ENCODE data around the gene DTX3. TPM values are rescaled to one million over a fixed set of nuclear protein-coding genes. Genes with fewer than 3 reads are reported as not detected.
"Not testable (repeated sequence)": the region's sequence is repeated elsewhere in the genome, so short reads cannot be mapped to it uniquely, and the experiment has no call there.

The DTX3 gene
- polyA plus RNA-seq, 1 donor, result 22.4 TPM

- no peak for DNase-seq (ENCODE audit: low read depth)
These were observed 2.2 kb downstream of the DTX3 start for GRCh38 chr12:57606821-57607220.

DNA sequence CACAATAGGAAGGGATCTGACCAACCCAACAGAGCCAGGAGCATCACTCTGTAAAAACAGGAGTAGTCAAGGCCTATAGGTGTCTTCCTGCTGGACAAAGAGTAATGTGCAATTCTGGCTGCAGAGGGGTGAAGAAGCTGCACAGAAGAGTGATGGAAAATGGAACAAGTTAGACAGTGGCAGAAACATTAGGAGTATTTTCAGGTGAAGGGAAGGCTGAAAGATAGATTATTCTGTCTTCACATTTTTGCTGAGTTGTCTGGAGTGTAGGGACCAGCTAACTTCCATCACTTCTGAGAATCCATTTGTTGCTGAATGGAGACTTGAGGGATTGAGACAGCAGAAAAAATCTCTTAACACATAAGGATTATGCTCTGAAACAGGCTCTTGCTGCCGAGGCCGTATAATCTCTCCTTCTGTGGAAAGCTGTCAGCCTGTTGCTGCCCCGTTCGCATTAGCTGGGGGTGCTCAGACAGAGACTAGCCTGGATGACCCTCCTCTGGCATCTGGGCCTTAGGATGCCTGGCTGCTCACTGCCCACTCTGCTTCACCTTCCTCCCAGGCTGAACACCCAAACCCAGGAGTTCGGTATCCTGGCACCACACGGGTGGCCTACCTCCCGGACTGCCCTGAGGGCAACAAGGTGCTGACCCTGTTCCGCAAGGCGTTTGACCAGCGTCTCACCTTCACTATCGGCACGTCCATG is 3.5 kb downstream of the DTX3 start:
- DNase-seq (ENCODE audit: low read depth), result no peak

DNA sequence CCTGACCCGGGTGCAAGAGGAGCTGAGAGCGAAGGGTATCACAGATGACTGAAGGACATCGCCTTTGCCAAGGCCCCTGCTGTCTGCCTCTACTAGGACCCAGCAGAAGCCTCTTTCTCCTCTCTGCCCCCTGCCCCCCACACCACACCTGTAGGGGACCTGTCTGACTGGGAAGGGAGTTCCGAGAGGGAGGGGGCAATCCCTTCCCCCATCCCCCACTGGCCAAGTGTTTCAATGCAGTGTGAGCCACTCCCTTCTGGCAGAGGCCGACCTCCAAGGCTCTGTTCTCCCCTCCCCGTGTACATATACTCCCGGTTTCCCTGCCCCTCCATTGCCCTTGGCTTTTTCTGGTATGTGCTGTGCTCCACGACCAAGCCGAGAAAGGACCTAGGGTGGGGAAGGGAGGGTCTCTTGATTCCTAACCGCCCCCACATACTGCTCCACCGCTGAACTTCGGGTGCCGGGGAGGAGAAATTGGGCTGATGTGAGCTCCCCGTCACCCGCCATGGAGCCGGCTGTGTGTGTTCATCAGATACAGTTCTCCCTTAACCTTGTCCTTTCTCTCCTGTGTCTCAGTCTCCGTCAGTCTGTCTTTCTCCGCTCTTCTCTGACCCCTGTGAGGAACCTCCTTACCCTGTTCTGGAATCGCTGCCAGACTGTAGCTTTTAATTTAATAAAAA is 4.6 kb downstream of the DTX3 start:
- DNase-seq (ENCODE audit: low read depth), result no peak

DNA sequence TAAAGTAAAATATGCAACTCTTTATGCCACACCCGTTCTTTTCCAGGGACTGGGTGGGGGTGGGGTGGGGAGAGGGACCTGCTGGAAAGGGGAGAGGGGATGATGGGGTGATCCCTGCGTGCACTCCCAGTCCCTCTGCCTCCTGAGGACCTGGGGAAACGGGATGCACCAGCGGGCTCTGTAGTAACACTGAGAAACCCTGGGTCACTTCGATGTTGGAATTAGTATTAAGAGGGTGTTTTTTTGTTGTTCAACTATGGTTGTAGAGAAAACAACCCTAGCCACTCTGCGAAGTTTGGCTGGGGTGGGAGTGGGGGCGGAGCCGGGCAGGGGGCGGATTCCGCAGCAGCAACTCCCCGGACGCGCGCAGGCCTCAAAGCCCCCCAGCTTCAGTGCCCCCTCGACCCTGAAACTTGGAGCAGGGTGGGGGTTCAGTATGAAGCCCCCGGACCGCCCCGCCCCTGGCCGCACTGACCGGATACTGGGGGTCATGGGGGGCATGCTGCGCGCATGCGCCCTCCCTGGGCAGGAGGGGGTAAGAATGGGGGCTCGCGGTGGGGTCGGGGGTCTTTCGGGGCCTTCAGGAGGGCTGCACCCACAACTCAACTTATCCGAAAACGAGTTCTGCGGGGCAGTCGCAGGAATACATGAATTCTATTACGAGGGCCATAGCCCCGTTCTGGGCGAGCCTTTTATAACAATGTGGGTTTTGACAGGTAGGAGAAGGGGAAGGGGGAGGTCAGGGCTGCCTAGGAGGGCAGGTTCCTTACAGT is 5.3 kb downstream of the DTX3 start:
- no peak for DNase-seq (ENCODE audit: low read depth)

DNA sequence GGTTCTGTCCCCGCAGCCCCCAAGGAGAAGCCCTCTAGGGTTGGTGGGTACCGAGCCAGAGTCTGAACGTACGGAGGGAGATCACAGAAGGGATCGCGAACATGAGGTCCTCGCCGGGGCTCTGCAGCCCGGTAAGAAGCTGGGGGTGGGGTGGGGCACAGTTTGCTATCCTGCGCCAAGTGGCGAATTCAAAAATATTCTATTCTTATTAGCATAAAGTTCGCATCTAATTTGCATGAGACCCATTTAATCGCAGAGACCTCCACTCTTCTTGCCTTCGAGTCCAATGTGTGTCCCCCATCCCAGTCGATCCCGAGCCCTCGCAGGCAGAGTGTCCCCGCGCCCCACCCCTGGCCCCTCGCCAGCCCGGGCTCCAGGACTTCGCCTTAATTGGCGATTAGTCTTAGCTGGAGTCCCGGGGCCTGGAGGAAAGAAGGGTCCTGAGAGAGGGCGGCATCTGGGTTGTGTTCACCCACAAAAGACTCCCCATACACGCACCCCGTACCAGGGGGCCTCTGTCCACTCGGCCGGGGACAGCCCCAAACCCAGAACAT is 6.0 kb downstream of the DTX3 start:
- no peak for DNase-seq (ENCODE audit: low read depth)

DNA sequence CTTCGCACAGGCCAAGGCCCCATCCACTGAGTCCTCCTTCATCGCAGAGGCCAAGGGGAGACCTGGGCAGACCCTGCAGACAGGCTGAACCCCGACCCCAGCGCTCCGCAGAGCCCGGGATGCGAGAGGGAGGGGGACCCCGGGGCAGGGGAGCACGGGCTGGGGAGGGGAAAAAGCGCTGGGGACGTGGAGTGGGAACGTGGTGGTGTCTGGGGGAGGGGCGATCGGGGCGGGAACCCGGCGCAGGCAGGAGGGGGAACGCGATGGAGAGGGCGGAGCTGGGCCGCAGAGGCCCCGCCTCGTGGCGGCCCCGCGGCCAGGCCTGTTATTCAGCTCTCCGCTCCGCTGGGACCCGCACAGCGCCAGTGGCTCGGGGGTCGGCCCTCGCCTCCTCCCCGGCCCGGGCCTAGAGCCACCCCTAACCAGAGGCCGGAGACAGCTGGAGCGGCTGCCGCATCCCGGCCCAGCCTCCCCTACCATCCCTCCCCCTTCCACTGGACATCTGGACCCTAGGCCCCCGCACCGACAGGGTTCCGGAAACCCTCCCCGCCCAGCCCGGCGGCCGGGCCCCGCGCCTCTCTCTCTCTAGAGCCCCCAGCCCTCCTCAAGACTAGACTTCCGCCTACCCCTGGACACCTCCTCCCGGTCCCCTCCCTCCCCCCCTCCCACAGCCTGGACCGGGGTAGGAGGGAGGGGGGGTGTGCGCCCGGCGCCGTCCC is 6.6 kb downstream of the DTX3 start, which contains the start of gene ARHGEF25:
TSS of gene ARHGEF25 (plus strand) at position 328 of the 719 bp plus-strand sequence. CDS start 460 bp downstream, outside the sequence.
- DNase-seq (ENCODE audit: low read depth), result peak; percentile 88

DNA sequence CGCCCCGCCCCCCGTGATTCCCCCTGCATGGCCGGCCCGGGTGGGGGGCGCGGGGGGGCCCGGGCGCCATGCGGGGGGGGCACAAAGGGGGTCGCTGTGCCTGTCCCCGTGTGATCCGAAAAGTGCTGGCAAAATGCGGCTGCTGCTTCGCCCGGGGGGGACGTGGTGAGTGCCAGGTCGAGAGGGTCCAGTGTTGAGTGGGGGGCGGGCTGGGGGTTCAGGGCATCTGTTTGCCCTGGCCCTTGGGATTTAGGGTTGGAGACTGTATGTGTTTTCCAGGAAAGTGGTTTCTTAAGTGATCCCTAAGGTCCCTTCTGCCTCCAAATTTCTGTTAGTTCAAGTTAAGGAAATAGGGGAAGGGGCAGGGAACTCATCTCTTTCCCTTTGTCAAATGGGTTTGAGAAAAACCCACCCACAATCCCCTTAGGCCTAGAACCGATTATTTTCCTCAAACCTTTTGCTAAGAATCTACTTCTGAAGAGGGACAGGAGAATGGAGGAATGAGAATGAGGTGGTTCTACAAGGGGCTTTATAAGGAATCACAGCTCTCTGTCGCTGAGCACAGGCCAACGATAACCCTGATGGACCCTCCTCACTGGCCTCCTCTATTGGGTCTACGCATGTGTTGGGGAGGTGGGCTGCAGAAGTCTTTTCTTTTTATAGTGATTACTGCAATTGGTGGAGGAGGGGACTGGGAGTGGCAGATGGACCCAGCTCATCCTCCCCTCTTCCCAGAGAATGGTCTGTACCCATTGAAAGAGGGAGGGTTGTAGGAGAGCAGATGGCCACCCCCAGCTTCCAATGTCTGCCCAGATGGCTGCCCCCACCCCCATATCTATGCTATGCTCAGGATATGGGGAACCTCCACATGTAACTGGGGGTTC is 7.4 kb downstream of the DTX3 start:
- no peak for DNase-seq (ENCODE audit: low read depth)

GRCh38 chr12:57612711-57613426 is 8.2 kb downstream of the DTX3 start:
- no peak for DNase-seq (ENCODE audit: low read depth)

GRCh38 chr12:57613427-57614109 is 8.9 kb downstream of the DTX3 start:
- no peak for DNase-seq (ENCODE audit: low read depth)

DNA sequence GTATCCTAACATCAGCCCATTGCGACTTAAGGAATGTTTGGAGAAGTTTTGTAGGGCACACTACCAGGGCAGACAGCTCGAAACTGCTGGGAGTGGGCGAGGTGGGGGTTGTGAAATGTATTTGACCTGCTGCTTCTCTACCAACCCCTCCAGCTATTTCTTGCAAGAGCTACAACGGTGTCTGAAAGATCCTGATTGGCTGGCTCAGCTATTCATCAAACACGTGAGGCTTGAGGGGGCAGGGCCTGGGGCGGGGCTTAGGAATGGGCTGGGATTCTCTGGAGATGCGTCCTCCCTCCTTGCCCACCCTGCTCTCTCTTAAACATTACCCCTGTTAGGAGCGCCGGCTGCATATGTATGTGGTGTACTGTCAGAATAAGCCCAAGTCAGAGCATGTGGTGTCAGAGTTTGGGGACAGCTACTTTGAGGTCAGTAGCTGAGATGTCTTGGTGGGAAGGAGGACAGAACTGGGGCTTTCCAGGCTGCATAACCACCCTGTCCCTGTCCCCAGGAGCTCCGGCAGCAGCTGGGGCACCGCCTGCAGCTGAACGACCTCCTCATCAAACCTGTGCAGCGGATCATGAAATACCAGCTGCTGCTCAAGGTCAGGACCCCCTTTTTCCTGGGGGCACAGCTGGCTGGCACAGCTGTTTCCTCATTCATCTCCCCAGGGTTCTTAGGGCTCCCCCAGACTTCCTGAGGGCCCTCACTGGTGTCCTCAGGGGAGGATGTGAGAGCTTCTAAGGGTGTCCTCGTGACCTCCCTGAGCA is 9.7 kb downstream of the DTX3 start:
- DNase-seq (ENCODE audit: low read depth), result no peak

DNA sequence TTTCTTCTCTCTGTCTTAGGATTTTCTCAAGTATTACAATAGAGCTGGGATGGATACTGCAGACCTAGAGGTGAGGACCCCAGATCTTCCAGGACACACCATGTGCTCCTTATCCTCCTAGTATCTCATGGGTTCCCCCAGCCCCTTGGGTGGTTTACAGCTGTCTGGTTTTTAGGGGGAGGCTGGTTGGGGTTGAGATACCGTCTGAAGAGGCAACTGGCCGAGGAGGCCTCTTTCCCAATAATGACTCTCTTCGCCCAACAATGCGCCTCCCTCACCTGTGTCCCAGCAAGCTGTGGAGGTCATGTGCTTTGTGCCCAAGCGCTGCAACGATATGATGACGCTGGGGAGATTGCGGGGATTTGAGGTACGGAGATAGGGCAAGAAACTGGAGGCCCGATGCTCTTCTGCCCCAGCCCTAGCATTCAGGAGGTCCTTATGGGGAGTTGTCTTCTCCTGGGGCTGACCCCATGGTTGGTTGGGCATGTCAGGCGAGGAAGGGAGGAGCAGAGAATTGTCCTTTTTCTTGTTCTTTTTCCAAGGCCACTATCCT is 10.4 kb downstream of the DTX3 start:
- DNase-seq (ENCODE audit: low read depth), result no peak

- DNase-seq (ENCODE audit: low read depth), result no peak
These were observed 11.0 kb downstream of the DTX3 start for GRCh38 chr12:57615637-57616036.

DNA sequence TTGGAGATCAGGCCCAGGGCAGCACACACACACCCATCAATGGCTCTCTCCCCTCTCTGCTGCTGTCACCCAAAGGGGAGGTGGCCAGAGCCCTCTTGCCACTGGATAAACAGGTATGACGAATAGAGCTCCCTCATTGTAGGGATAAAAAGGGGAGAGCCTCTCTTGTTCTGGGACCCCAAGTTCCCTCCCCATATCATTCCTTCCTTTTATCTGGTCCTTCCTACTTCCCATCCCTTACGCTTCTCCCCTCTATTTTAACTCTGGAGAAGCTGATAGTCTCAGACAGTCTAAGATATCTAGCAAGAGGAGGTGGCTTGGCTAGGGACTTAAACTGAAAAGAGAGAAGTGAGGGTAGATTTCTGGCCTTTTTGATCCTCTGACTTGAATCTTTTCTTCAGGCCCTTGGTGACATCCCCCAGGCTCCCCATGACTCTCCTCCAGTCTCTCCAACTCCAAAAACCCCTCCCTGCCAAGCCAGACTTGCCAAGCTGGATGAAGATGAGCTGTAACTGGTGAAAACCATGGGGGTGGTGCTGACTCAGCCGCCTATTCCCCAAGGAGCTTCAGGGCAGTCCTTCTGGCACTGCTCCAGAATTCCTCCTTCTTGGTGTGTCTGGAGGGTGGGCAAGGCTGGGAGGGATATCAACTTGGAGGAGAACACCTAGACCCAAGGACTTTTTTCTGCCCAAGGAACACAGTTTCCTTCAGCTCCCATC is 11.9 kb downstream of the DTX3 start:
- no peak for DNase-seq (ENCODE audit: low read depth)

- DNase-seq (ENCODE audit: low read depth), result no peak
These were observed 13.3 kb downstream of the DTX3 start for GRCh38 chr12:57617942-57618341.

GRCh38 chr12:57618431-57618830 is 13.8 kb downstream of the DTX3 start:
- DNase-seq (ENCODE audit: low read depth), result not testable (repeated sequence)

- DNase-seq (ENCODE audit: low read depth), result no peak
These were observed 14.4 kb downstream of the DTX3 start for GRCh38 chr12:57618966-57619433.

Measured in forelimb muscle (tissue), 1 donor.